OCI-LY3 (cell line): ENCODE data around the gene EPHB2.

ENCODE experiments used
- CTCF ChIP-seq: fragments of 200-600, 300-600 bp; sonication (generic); IDR thresholded peaks from 2 replicates; pipeline ENCODE4 v1.5.1; 2014; ENCODE audit warnings: antibody characterized with exemption, low read length, low read depth
- EZH2phosphoT487 ChIP-seq: fragments of 200-600 bp; shearing (Covaris generic); IDR thresholded peaks from 2 replicates; pipeline ENCODE4 v1.6.1; 2018; ENCODE audit warnings: antibody characterized with exemption, mixed run types, low read depth

- no peak for TF ChIP-seq CTCF
- TF ChIP-seq EZH2phosphoT487 = no peak
These were observed 65.5 kb downstream of the EPHB2 start for GRCh38 chr1:22776035-22776613.
